PC-3 (cell line): ENCODE measurements around the gene S100B. TPM values are rescaled to one million over a fixed set of nuclear protein-coding genes. Genes with fewer than 3 reads are reported as not detected.

Experiments used
- ATAC-seq: fragments of 200-7000 bp; cut with Tn5 transposase; 2 replicates; pipeline ENCODE4 v1.9.1; 2020; ENCODE audit warnings: mild to moderate bottlenecking, moderate library complexity
- BruUV-seq: library from RNA; stranded (reverse); fragments of 400-500 nt; replicated peaks from 2 replicates; lab custom pipeline; 2021; lab: Mats Ljungman, UMichigan
- CTCF ChIA-PET: fragments of 300-600 bp; sonication (Branson Sonifier 250); formaldehyde crosslinking; loops from one replicate; lab custom pipeline; 2022; ENCODE audit warnings: antibody characterized with exemption; lab: Charles Lee
- POLR2A ChIA-PET: fragments of 300-600 bp; sonication (Branson Sonifier 250); formaldehyde crosslinking; loops from one replicate; lab custom pipeline; 2022; ENCODE audit warnings: antibody characterized with exemption; ENCODE audit not compliant: unreplicated experiment; lab: Charles Lee
- DNase-seq: peaks from one replicate; pipeline ENCODE4 v3.0.0-alpha.2; 2015
- H2AFZ ChIP-seq: fragments of 300-600 bp; sonication (generic); 2 replicates; pipeline ENCODE4 v1.6.0; 2016; ENCODE audit warnings: antibody characterized with exemption, low read length
- H3F3A ChIP-seq: fragments of 300-600 bp; sonication (generic); one replicate; pipeline ENCODE4 v1.6.0; 2017; ENCODE audit warnings: antibody characterized with exemption, low read length, control low read depth, mild to moderate bottlenecking; ENCODE audit not compliant: unreplicated experiment
- H3K27ac ChIP-seq: fragments of 300-600 bp; sonication (generic); 2 replicates; pipeline ENCODE4 v1.5.1; 2016; ENCODE audit warnings: mild to moderate bottlenecking, low read length
- H3K27me3 ChIP-seq: fragments of 300-600 bp; sonication (generic); 2 replicates; pipeline ENCODE4 v1.6.1; 2016; ENCODE audit warnings: low read length, mixed read lengths
- H3K36me3 ChIP-seq: fragments of 300-600 bp; sonication (generic); 2 replicates; pipeline ENCODE4 v1.6.1; 2016; ENCODE audit warnings: low read depth, mixed run types, low read length, mixed read lengths
- H3K4me1 ChIP-seq: fragments of 300-600 bp; sonication (generic); 2 replicates; pipeline ENCODE4 v1.5.1; 2016; ENCODE audit warnings: low read length; ENCODE audit not compliant: insufficient read depth
- H3K4me2 ChIP-seq: fragments of 300-600 bp; sonication (generic); 2 replicates; pipeline ENCODE4 v1.6.0; 2016; ENCODE audit warnings: low read length
- H3K4me3 ChIP-seq: fragments of 300-600 bp; sonication (generic); 2 replicates; pipeline ENCODE4 v1.5.1; 2016; ENCODE audit warnings: mild to moderate bottlenecking, low read length, mixed read lengths
- H3K79me2 ChIP-seq: fragments of 300-600 bp; sonication (generic); 2 replicates; pipeline ENCODE4 v1.6.1; 2017; ENCODE audit warnings: low read length, mixed read lengths
- H3K9ac ChIP-seq: fragments of 300-600 bp; sonication (generic); 2 replicates; pipeline ENCODE4 v1.6.0; 2016; ENCODE audit warnings: mild to moderate bottlenecking, low read length
- H3K9me2 ChIP-seq: fragments of 300-600 bp; sonication (generic); replicated peaks from 2 replicates; pipeline ENCODE4 v1.6.1; 2016; ENCODE audit warnings: mixed run types, low read length, mixed read lengths
- H3K9me3 ChIP-seq: fragments of 300-600 bp; sonication (generic); 2 replicates; pipeline ENCODE4 v1.6.1; 2016; ENCODE audit warnings: low read length, mixed read lengths
- H4K20me1 ChIP-seq: fragments of 300-600 bp; sonication (generic); 2 replicates; pipeline ENCODE4 v1.6.1; 2016; ENCODE audit warnings: low read length, mixed read lengths
- EZH2 ChIP-seq: fragments of 300-600 bp; sonication (generic); IDR thresholded peaks from one replicate; pipeline ENCODE4 v1.6.1; 2017; ENCODE audit warnings: antibody characterized with exemption, mild to moderate bottlenecking, low read length; ENCODE audit not compliant: unreplicated experiment
- EZH2phosphoT487 ChIP-seq: fragments of 300-600 bp; sonication (generic); IDR thresholded peaks from 2 replicates; pipeline ENCODE4 v1.6.1; 2018; ENCODE audit warnings: mild to moderate bottlenecking, antibody characterized with exemption, low read length, borderline replicate concordance
- intact Hi-C: fragments of 100-400 bp; cut with micrococcal nuclease; formaldehyde crosslinking; loops from 2 replicates; pipeline ENCODE4 v1.9.0; 2023
- total RNA-seq: library from RNA; depleted of rRNA; stranded (reverse); fragments of >200 nt; gene quantifications from 2 replicates; pipeline ENCODE4 v1.2.3, GENCODE V29; 2014
- TF ChIP-seq, protein P1 (sequence below): fragments of 300-600 bp; sonication (generic); conservative IDR thresholded peaks from 2 replicates; pipeline ENCODE4 v1.5.1; 2017; ENCODE audit warnings: antibody characterized with exemption, low read depth, mild to moderate bottlenecking, low read length

The S100B gene
- total RNA-seq, 1 experiment from 2014 or later: not detected

DNA sequence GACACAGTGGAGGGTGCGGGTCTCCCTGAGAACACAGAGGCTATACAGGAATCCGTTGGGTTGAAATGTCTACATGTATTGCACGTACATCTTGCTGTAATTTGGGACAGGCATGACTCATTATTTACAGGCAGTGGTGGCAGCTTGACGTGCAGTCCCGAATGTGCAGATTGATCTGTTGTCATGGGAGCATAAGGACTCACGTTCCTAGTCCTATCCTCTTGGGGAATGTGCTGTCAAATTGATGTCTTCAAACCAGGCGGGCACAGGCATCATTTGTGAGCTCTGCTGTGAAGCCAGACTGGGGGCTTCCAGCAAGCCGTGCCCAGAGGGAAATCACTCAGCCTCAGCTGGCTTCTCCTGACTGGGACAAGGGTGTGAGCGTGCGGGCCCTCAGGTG, 40.5 kb downstream of the S100B start:
- ChIA-PET POLR2A (no interaction called here), CTCF (no interaction called here)
- H3K9ac ChIP-seq: no peak overlapping the region
- intact Hi-C loops: no loop called here
- H3F3A ChIP-seq: no peaks in the 10 kb centered on the region
- TF ChIP-seq EZH2phosphoT487 (no peak), EZH2 (no peak)
- TF ChIP-seq, protein P1, sequence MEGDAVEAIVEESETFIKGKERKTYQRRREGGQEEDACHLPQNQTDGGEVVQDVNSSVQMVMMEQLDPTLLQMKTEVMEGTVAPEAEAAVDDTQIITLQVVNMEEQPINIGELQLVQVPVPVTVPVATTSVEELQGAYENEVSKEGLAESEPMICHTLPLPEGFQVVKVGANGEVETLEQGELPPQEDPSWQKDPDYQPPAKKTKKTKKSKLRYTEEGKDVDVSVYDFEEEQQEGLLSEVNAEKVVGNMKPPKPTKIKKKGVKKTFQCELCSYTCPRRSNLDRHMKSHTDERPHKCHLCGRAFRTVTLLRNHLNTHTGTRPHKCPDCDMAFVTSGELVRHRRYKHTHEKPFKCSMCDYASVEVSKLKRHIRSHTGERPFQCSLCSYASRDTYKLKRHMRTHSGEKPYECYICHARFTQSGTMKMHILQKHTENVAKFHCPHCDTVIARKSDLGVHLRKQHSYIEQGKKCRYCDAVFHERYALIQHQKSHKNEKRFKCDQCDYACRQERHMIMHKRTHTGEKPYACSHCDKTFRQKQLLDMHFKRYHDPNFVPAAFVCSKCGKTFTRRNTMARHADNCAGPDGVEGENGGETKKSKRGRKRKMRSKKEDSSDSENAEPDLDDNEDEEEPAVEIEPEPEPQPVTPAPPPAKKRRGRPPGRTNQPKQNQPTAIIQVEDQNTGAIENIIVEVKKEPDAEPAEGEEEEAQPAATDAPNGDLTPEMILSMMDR: no peak
- H3K27me3 ChIP-seq: no peaks in the 10 kb centered on the region
- no peaks in the 10 kb centered on the region for H3K9me2 ChIP-seq
- no peaks in the 10 kb centered on the region; the same call in 1 of the 2 replicates for H3K4me1 ChIP-seq
- no peak overlapping the region for H3K27ac ChIP-seq
- no peak overlapping the region for H3K4me2 ChIP-seq
- H2AFZ ChIP-seq: no peak overlapping the region
- ATAC-seq: peak; percentile 48
- peak; percentile 35 for DNase-seq
- no peaks in the 10 kb centered on the region for H3K9me3 ChIP-seq
- H3K4me3 ChIP-seq: no peak overlapping the region
- BruUV-seq: no TSS peak
- H4K20me1 ChIP-seq: no peaks in the 10 kb centered on the region
- no peaks in the 10 kb centered on the region for H3K79me2 ChIP-seq
- H3K36me3 ChIP-seq: peaks cover 40% of the 10 kb centered on the region

DNA sequence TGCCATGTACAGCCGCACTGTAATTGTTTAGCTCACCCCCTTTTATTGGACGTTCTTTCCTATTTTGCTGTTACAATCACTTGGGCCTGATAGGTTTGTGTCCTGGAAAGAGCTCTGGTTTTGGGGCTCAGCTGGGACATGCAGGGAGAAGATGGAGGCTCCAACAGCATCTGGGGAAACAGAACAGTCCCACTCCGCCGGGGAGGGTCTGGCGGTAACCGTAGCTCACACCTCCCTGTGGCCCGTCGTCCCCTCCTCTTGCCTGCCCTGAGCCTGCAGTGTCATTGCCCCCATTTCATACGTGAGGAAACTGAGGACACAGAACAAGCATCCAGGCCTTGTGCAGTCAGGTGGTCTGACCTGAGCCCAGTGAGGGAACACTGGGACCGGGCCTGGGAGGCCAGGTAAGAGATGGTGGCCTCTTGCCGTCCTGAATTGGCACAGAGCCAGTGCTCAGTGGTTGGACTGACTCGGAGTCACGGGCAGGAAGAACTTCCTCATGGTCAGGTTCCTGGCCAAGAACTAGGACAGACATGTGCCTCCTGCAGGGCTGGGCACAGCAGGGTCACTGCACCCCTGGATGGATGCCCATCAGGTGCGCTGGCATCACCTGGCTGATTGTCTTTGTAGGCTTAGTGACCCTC, 41.8 kb downstream of the S100B start:
- Histone ChIP-seq H3K9me3 (no peaks in the 10 kb centered on the region), H3K4me1 (no peaks in the 10 kb centered on the region; the same call in 1 of the 2 replicates), H4K20me1 (no peaks in the 10 kb centered on the region), H3K9ac (no peak overlapping the region), H3K27ac (no peak overlapping the region), H3K9me2 (no peaks in the 10 kb centered on the region), H3F3A (no peaks in the 10 kb centered on the region), H3K4me3 (no peak overlapping the region), H3K79me2 (no peaks in the 10 kb centered on the region), H3K27me3 (no peaks in the 10 kb centered on the region), H2AFZ (no peak overlapping the region), H3K4me2 (no peak overlapping the region), H3K36me3 (peaks cover 39% of the 10 kb centered on the region)
- DNase-seq (peak; percentile 11), ATAC-seq (no peak)
- TF ChIP-seq EZH2 (no peak), EZH2phosphoT487 (no peak)
- TF ChIP-seq, protein P1: no peak
- no TSS peak for BruUV-seq
- POLR2A ChIA-PET: no interaction called here
- CTCF ChIA-PET: no interaction called here
- intact Hi-C loops: no loop called here

DNA sequence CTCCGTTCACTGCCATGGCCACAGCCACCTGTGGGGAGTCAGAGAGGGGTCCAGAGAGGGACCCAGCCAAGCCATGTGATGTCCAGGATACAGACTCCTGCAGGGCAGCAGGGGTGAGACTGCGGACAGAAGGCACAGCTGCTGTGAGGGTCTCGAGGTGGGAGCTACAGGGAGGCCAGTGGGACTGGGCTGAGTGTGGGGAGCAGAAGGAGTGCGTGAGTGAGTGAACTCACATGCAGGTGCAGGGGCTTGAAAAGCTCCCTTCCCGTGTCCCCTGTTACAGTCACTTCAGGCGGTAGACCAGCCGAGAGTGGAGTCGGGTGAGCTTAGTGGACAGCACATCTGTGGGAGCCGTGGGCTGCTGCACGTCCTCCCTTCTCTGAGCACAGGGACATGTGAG, 42.4 kb downstream of the S100B start:
- no peaks in the 10 kb centered on the region for H3K27me3 ChIP-seq
- H2AFZ ChIP-seq: no peak overlapping the region
- no peaks in the 10 kb centered on the region for H3K79me2 ChIP-seq
- H3K4me2 ChIP-seq: no peak overlapping the region
- no peak overlapping the region for H3K4me3 ChIP-seq
- CTCF ChIA-PET: no interaction called here
- no peaks in the 10 kb centered on the region; the same call in 1 of the 2 replicates for H3K4me1 ChIP-seq
- no peaks in the 10 kb centered on the region for H4K20me1 ChIP-seq
- H3K9me2 ChIP-seq: no peaks in the 10 kb centered on the region
- DNase-seq: no peak
- no peaks in the 10 kb centered on the region for H3K9me3 ChIP-seq
- POLR2A ChIA-PET: no interaction called here
- no peak overlapping the region for H3K9ac ChIP-seq
- ATAC-seq: no peak
- peaks cover 33% of the 10 kb centered on the region; the same call in 1 of the 2 replicates for H3K36me3 ChIP-seq
- TF ChIP-seq EZH2phosphoT487 (no peak), EZH2 (no peak)
- TF ChIP-seq, protein P1: no peak
- intact Hi-C loops: no loop called here
- no peaks in the 10 kb centered on the region for H3F3A ChIP-seq
- H3K27ac ChIP-seq: no peak overlapping the region
- BruUV-seq: no TSS peak
